ENCODE results near the gene PAX4. TPM values are rescaled to one million over a fixed set of nuclear protein-coding genes. Genes with fewer than 3 reads are reported as not detected.

The PAX4 gene
- total and polyA plus RNA-seq, 9 donors, result not detected

DNA sequence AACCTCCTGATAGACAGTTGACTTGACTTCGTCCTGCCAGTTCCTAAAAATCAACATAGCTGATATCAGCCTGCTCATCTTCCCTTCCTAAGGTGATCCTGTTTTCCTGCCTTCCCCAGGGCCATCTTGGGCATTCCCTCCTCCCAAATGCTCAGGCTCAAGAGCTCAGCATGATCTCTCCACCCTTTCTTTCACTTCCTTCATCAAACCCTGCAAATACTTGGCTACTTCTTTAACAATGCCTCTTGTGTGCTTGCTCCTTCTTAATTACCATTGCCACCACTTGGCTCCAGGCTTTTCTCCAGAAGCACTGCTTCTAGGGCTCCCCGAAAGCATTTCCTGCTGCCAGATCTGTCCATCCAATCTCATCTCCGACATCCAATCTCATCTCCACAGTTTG lies 17.1 kb downstream of the PAX4 start:
- DNase-seq, result no peak
- Histone ChIP-seq H3K27me3 (no peaks in the 10 kb centered on the region), H3K9me3 (no peaks in the 10 kb centered on the region), H3K27ac (no peak overlapping the region), H3K4me1 (ENCODE audit: insufficient read depth) (no peaks in the 10 kb centered on the region), H3K4me3 (no peak overlapping the region), H3K36me3 (no peaks in the 10 kb centered on the region)
- intact Hi-C loops (cut with DNase I), result no loop called here
- 76 to 87% (median 83%) methylated on average over 3 of the region's 3 CpGs for WGBS, 3 donors
- no peak for TF ChIP-seq POLR2A (IDR thresholded peaks at IDR 0.05)
- TF ChIP-seq, protein P1, sequence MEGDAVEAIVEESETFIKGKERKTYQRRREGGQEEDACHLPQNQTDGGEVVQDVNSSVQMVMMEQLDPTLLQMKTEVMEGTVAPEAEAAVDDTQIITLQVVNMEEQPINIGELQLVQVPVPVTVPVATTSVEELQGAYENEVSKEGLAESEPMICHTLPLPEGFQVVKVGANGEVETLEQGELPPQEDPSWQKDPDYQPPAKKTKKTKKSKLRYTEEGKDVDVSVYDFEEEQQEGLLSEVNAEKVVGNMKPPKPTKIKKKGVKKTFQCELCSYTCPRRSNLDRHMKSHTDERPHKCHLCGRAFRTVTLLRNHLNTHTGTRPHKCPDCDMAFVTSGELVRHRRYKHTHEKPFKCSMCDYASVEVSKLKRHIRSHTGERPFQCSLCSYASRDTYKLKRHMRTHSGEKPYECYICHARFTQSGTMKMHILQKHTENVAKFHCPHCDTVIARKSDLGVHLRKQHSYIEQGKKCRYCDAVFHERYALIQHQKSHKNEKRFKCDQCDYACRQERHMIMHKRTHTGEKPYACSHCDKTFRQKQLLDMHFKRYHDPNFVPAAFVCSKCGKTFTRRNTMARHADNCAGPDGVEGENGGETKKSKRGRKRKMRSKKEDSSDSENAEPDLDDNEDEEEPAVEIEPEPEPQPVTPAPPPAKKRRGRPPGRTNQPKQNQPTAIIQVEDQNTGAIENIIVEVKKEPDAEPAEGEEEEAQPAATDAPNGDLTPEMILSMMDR (IDR thresholded peaks at IDR 0.05), result no peak
- no peak for TF ChIP-seq EP300 (IDR thresholded peaks at IDR 0.05)

DNA sequence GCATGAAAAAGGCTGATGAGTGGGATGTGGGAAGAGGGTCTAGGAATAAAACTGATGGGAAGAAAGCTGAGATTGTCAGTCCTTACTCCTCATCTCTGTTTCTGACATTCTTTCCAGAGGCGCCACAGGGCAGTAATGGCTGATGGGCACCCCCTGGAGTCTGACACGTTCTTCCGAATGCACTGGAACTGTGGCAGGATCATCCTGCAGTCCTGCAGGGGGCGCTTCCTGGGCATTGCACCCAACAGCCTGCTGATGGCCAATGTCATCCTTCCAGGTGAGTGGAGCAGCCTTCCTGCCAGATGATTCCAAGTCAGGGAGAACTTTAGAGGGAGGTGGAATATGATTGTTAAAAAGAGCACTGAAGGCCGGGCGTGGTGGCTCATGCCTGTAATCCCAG lies 19.6 kb downstream of the PAX4 start:
- WGBS, 3 donors, result 51 to 62% (median 62%) methylated on average over 6 of the region's 6 CpGs
- intact Hi-C loops (cut with DNase I), result no loop called here

DNA sequence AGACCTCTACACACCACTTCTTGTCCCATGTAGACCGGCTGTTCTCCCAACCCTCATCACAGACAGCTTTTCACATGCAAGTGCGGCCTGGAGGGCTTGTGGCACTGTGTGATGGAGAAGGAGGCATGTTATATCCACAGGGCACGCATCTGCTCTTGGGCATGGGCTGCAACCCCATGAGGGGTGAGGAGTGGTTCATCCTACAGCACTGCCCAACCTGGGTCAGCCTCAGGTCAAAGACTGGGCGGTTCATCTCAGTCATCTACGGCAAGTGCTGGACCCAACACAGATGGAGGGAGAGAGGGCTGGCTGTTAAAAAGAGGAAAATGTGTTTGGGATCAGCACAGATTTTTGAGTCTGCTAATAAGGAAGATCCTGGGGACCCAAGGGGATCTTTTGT lies 22.2 kb downstream of the PAX4 start:
- 89 to 91% (median 89%) methylated on average over 5 of the region's 5 CpGs for WGBS, 3 donors
- intact Hi-C loops (cut with DNase I), result loop anchor here in 1 of 4 donors (1.0 kb wide), 1 partner anchor 22 kb away; no protein-coding TSS in a partner anchor

More for the DNA sequence above, 19.6 kb downstream of the PAX4 start:
- H3K4me3 ChIP-seq, result no peak overlapping the region
- no peaks in the 10 kb centered on the region for H3K36me3 ChIP-seq
- H3K4me1 ChIP-seq (ENCODE audit: insufficient read depth), result no peaks in the 10 kb centered on the region
- TF ChIP-seq, protein P1 (IDR thresholded peaks at IDR 0.05), result no peak
- TF ChIP-seq POLR2A (IDR thresholded peaks at IDR 0.05) (no peak), EP300 (IDR thresholded peaks at IDR 0.05) (no peak)
- H3K9me3 ChIP-seq, result no peaks in the 10 kb centered on the region
- H3K27me3 ChIP-seq, result no peaks in the 10 kb centered on the region
- no peak overlapping the region for H3K27ac ChIP-seq
- DNase-seq, result no peak

DNA sequence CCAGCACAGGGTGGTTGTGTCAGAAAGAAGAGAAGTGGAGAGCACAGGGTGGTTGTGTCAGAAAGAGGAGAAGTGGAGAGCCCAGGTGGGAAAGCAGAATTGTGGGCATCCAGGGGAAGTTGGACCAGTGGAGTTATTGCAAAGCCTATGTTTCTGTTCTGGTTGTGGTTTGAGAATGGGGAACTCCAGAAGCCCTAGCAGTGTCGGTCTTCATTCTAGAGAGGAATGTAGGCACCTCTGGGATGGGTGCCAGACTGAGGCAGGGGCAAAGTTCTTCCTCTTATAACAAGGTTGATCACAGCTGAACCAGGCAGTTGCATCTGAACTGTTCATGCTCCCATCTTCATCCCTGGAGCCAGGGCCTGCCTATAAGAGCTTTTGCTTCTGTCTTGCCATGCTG lies 23.5 kb downstream of the PAX4 start:
- intact Hi-C loops (cut with DNase I), result no loop called here
- no peak for TF ChIP-seq EP300 (IDR thresholded peaks at IDR 0.05)
- TF ChIP-seq, protein P1 (IDR thresholded peaks at IDR 0.05), result no peak
- TF ChIP-seq POLR2A (IDR thresholded peaks at IDR 0.05), result no peak
- Histone ChIP-seq H3K4me1 (ENCODE audit: insufficient read depth) (no peaks in the 10 kb centered on the region), H3K9me3 (no peaks in the 10 kb centered on the region), H3K4me3 (no peak overlapping the region), H3K27ac (no peak overlapping the region), H3K27me3 (no peaks in the 10 kb centered on the region), H3K36me3 (no peaks in the 10 kb centered on the region)
- WGBS, 3 donors, result 75 to 88% (median 79%) methylated on average over 1 of the region's 1 CpG
- no peak for DNase-seq

More for the DNA sequence above, 22.2 kb downstream of the PAX4 start:
- H3K27ac ChIP-seq, result no peak overlapping the region
- H3K4me1 ChIP-seq (ENCODE audit: insufficient read depth), result no peaks in the 10 kb centered on the region
- no peak for DNase-seq
- no peaks in the 10 kb centered on the region for H3K9me3 ChIP-seq
- H3K4me3 ChIP-seq, result no peak overlapping the region
- TF ChIP-seq, protein P1 (IDR thresholded peaks at IDR 0.05), result no peak
- TF ChIP-seq EP300 (IDR thresholded peaks at IDR 0.05) (no peak), POLR2A (IDR thresholded peaks at IDR 0.05) (no peak)
- H3K36me3 ChIP-seq, result no peaks in the 10 kb centered on the region
- no peaks in the 10 kb centered on the region for H3K27me3 ChIP-seq
